ENCODE data around the gene PANK1.

- TF ChIP-seq POLR2AphosphoS5 (IDR thresholded peaks at IDR 0.05; ENCODE audit: insufficient read depth, low read depth, low read length) (peak; percentile 29), EZH2 (IDR thresholded peaks at IDR 0.05; ENCODE audit: borderline replicate concordance, low read depth, low read length, severe bottlenecking) (no peak)
These were observed 91.8 kb downstream of the PANK1 start for GRCh38 chr10:89553064-89553734.

Measured in endothelial cell of umbilical vein (primary cell).